ENCODE results near the gene TACR2. TPM values are rescaled to one million over a fixed set of nuclear protein-coding genes. Genes with fewer than 3 reads are reported as not detected.

TACR2 gene
- total RNA-seq, 6 experiments from 2014 or later, result 0.16 to 0.22 (median 0.16) TPM; not detected in 3

DNA sequence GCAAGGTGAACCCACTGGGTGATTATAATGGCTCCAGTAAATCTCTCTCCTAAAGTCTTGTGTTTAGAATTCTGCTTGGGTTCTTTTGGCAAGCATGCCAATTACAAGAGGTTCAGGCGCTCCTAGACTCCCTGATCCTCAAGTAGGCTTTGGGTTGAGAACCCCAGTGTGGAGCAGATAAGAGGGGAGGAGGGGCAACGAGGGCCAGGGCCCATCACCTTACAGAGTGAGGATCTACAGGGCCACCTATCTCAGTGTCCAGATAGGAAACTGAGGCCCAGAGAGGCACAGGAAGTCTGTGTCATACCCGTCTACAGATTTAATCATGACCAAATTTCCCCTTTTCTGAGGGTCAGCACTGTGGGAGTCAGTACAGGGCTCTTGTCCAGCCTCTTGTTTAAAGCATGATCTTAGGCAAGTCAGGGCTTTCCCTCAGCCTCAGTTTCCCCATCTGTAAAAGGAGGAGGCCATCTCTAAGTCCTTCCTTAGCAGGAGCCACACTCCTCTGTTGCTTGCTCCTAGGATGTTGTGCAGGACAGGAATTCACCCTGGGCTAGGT, 4.4 kb downstream of the TACR2 start:
- Histone ChIP-seq H3K4me3 (no peak overlapping the region), H3K4me1 (peaks cover 0 to 5% (median 2%) of the 10 kb centered on the region in 4 donors), H3K36me3 (no peaks in the 10 kb centered on the region), H3K9me3 (no peaks in the 10 kb centered on the region), H3K27ac (no peak overlapping the region), H3K27me3 (no peaks in the 10 kb centered on the region)
- TF ChIP-seq, protein P1, sequence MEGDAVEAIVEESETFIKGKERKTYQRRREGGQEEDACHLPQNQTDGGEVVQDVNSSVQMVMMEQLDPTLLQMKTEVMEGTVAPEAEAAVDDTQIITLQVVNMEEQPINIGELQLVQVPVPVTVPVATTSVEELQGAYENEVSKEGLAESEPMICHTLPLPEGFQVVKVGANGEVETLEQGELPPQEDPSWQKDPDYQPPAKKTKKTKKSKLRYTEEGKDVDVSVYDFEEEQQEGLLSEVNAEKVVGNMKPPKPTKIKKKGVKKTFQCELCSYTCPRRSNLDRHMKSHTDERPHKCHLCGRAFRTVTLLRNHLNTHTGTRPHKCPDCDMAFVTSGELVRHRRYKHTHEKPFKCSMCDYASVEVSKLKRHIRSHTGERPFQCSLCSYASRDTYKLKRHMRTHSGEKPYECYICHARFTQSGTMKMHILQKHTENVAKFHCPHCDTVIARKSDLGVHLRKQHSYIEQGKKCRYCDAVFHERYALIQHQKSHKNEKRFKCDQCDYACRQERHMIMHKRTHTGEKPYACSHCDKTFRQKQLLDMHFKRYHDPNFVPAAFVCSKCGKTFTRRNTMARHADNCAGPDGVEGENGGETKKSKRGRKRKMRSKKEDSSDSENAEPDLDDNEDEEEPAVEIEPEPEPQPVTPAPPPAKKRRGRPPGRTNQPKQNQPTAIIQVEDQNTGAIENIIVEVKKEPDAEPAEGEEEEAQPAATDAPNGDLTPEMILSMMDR (IDR thresholded peaks at IDR 0.05), result no peak
- TF ChIP-seq POLR2A (IDR thresholded peaks at IDR 0.05), result no peak
- ATAC-seq, result no peak
- no CpG with 5 or more reads among the region's 3 CpGs for WGBS (ENCODE audit: insufficient coverage, low coverage, low lambda C conversion rate, missing lambda C conversion rate)
- intact Hi-C loops (cut with DNase I), result loop anchor here in 1 of 2 donors (10.0 kb wide), 1 partner anchor 222 kb away; the partner anchor contains the start of gene FAM241B
- DNase-seq, result no peak

DNA sequence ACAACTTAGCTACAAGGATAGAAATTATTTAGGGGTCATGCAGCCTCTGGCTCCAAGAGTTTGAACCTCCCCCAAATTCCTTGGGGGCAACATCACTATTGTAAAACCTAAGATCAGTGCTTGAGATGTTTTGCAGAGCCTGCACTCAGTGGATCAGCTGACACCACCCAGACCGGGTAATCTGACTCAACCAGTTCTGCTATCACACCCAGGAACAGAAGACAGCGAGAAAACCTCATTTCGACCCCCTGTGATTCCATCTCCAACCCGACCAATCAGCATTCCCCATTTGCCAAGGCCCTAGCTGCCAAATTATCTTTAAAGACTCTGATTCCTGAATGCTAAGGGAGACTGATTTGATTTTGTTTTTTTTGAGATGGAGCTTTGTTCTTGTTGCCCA, 5.2 kb downstream of the TACR2 start:
- intact Hi-C loops (cut with DNase I), result loop anchor here in 1 of 2 donors (10.0 kb wide), 1 partner anchor 223 kb away; the partner anchor contains the start of gene FAM241B
- Histone ChIP-seq H3K9me3 (no peaks in the 10 kb centered on the region), H3K4me1 (peaks cover 0 to 5% (median 2%) of the 10 kb centered on the region in 4 donors), H3K4me3 (no peak overlapping the region), H3K36me3 (no peaks in the 10 kb centered on the region), H3K27me3 (no peaks in the 10 kb centered on the region), H3K27ac (no peak overlapping the region)
- DNase-seq, result no peak
- 47% methylated on average over 4 of the region's 4 CpGs for WGBS (ENCODE audit: insufficient coverage, low coverage, low lambda C conversion rate, missing lambda C conversion rate)
- TF ChIP-seq, protein P1 (IDR thresholded peaks at IDR 0.05), result no peak
- no peak for TF ChIP-seq POLR2A (IDR thresholded peaks at IDR 0.05)
- ATAC-seq, result no peak

DNA sequence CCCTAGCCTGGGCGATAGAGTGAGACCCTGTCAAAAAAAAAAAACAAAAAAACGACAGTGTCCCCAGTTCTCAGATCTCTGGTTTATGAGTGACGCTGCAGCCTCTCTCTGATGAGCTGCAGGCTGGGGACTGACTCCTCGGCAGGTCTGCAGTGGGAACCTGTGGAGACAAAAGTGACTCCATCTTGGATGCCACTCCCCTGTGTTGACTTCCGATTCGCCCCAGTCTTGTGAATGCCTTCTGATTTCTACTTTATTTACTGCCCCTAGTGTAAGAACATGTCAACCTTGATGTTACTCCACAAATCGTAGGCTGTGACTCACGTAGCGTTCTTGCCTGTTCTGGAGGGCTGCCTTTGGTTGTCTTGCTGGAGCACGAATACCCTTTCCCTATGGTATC, 6.2 kb downstream of the TACR2 start:
- H3K36me3 ChIP-seq, result no peaks in the 10 kb centered on the region
- no peaks in the 10 kb centered on the region for H3K9me3 ChIP-seq
- H3K4me3 ChIP-seq, result no peak overlapping the region
- TF ChIP-seq, protein P1 (IDR thresholded peaks at IDR 0.05), result no peak
- no peak for TF ChIP-seq POLR2A (IDR thresholded peaks at IDR 0.05)
- WGBS (ENCODE audit: insufficient coverage, low coverage, low lambda C conversion rate, missing lambda C conversion rate), result 91% methylated on average over 6 of the region's 10 CpGs
- ATAC-seq (no peak), DNase-seq (no peak)
- intact Hi-C loops (cut with DNase I), result loop anchor here in 1 of 2 donors (10.0 kb wide), 1 partner anchor 224 kb away; the partner anchor contains the start of gene FAM241B
- no peak overlapping the region for H3K27ac ChIP-seq
- no peaks in the 10 kb centered on the region for H3K27me3 ChIP-seq
- peaks cover 0 to 5% (median 2%) of the 10 kb centered on the region in 4 donors for H3K4me1 ChIP-seq

DNA sequence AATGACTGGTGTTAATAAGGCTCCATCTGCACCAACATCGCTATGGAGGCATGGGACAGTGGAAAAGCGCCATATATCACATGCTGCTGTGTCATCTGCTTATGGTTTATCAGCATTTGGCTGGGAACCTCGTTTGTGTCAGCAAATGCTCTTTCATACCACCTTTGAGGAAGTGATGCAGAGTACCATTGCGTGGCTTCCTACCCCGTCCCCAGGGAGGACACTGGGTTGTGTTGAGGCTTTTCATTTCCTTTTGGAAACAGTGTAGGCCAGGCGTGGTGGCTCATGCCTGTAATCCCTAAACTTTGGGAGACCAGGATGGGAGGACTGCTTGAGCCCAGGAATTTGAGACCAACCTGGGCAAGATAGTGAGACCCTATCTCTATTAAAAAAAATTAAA, 6.8 kb downstream of the TACR2 start:
- DNase-seq (no peak), ATAC-seq (peak in 3 of 4 donors; percentile 0 to 4 (median 3))
- Histone ChIP-seq H3K27ac (no peak overlapping the region), H3K9me3 (no peaks in the 10 kb centered on the region), H3K4me3 (no peak overlapping the region), H3K4me1 (peaks cover 0 to 5% (median 2%) of the 10 kb centered on the region in 4 donors), H3K36me3 (no peaks in the 10 kb centered on the region), H3K27me3 (no peaks in the 10 kb centered on the region)
- intact Hi-C loops (cut with DNase I), result loop anchor here in 1 of 2 donors (10.0 kb wide), 1 partner anchor 225 kb away; the partner anchor contains the start of gene FAM241B
- TF ChIP-seq, protein P1 (IDR thresholded peaks at IDR 0.05), result no peak
- TF ChIP-seq POLR2A (IDR thresholded peaks at IDR 0.05), result no peak
- 54% methylated on average over 3 of the region's 6 CpGs for WGBS (ENCODE audit: insufficient coverage, low coverage, low lambda C conversion rate, missing lambda C conversion rate)

Measured in right lobe of liver (tissue), 6 donors.